HG03064 (cell line): ENCODE measurements around the gene FIZ1.

ENCODE experiments used
- ATAC-seq: cut with Tn5 transposase; IDR thresholded peaks from one replicate; pipeline ENCODE4 v1.9.1; 2021; ENCODE audit warnings: low read depth; ENCODE audit not compliant: unreplicated experiment

FIZ1 gene

GRCh38 chr19:55636723-55637122, 37.4 kb upstream of the FIZ1 start:
- no peak for ATAC-seq

GRCh38 chr19:55635856-55636440, 36.6 kb upstream of the FIZ1 start:
- no peak for ATAC-seq

DNA sequence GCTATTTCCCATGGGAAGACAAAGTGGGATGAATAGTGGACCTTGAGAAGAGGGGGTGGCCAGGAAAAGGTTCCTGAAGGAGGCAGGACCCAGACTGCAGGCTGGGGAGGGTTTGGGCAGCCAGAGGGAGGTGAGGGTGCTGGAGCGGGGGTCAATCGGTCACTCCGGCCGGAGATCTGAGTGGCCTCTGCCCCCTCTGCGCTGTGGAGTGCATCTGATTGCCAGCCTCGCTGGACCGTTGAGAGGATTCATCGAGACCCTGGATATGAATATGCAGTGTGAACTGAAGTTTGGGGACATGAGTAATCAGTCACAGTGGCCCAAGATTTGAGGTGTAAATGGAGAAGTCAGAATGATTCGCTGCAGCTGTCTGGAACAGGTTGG, 36.0 kb upstream of the FIZ1 start:
- no peak for ATAC-seq

DNA sequence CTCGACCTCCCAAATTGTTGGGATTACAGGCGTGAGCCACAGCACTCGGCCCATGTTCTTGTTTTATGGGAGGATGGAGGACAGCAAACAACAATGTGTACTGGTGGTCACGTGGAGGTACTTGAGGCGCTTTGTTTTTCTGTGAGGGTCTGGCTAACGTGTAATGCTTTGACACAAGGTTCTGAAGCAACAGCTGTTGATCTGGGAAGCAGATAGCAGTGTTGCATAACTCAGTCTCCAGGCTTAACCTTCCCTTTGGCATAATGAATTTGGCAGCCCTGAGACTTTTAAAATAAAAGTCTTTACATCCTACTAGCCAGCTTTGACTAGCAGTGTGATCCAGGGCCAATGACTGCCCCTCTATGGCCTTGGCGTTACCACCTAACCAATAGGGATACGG, 34.5 kb upstream of the FIZ1 start:
- no peak for ATAC-seq

- no peak for ATAC-seq
These were observed 33.1 kb upstream of the FIZ1 start for GRCh38 chr19:55632463-55632834.

DNA sequence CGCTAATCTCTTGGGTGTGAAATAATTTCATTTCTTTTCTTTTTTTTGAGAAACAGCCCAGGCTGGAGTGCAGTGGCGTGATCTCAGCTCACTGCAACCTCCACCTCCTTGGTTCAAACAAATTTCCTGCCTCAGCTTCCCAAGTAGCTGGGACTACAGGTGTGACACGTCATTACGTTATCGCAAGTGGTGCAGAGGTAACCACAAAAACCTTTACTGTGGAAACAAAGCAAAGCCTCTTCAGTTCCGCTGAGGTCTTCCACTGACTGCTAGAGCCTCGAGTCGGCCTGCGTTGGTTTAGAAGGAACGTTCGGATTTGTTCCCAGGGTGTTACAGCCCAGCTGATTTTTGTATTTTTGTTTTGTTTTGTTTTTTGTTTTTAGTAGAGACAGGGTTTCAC, 27.0 kb upstream of the FIZ1 start:
- ATAC-seq, result no peak

- no peak for ATAC-seq
These were observed 25.6 kb upstream of the FIZ1 start for GRCh38 chr19:55625004-55625326.

DNA sequence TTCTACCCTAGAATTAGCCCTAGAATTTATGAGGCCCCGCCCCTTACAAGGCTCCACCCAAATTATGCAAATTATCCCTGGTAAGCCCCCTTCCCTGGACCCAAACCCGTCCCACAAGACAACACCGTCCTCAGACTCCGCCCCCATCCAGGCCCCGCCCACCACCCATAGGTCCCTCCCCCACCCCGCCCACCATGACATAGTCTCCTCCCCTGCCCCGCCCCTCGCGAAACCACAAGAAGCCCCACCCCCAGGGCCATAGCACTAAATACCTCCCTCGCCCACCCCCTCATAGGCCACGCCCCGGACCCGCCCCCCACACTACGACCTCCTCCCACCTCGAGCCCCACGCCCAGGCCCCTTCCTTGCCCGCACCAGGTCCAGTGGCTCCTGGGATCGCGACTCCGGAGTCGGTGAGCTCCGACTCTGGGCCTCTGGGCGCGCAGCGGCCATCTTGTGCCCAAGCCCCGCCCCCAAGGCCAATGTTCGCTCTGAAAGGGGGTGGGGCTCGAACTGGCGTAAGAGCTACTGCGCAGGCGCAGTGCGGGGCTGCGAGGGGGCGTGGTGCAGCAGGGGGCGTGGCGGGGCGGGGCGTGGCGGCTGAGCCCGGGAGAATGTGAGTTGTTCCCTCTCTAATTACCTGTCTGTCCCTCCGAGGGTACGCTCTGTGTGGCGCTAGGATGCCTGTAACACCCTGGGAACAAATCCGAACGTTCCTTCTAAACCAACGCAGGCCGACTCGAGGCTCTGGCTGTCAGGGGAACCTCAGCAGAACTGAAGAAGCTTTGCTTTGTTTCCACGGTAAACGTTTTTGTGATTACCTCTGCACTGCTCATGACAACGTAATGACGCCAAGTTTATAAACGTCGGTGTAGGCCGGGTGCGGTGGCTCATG, 25.0 kb upstream of the FIZ1 start, which contains the start of gene ZNF784:
Gene ZNF784, minus strand, starts transcription at position 458 of the 895 bp plus-strand sequence. Its CDS starts 5 bp downstream, at position 453.
- peak; percentile 59 for ATAC-seq

DNA sequence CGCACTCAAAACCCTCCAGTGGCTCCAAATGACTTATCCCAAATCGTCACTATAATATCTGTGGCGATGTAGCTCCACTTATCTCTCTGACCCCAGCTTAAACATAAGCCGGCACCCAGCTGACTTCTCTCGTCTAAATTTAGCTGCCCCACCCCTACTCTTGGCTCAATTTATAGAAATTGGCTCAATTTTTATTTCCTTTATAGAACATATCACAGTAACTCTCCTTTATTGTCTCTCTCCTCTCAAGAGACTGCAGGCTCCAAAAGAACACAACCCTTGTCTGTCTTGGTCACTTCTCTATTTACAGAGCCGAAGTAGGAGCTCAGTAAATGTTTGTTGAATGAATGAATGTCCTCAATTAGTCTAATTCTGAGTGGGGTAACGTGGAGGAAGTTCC, 24.2 kb upstream of the FIZ1 start:
- no peak for ATAC-seq

- ATAC-seq, result no peak
These were observed 23.8 kb upstream of the FIZ1 start for GRCh38 chr19:55623130-55623529.

DNA sequence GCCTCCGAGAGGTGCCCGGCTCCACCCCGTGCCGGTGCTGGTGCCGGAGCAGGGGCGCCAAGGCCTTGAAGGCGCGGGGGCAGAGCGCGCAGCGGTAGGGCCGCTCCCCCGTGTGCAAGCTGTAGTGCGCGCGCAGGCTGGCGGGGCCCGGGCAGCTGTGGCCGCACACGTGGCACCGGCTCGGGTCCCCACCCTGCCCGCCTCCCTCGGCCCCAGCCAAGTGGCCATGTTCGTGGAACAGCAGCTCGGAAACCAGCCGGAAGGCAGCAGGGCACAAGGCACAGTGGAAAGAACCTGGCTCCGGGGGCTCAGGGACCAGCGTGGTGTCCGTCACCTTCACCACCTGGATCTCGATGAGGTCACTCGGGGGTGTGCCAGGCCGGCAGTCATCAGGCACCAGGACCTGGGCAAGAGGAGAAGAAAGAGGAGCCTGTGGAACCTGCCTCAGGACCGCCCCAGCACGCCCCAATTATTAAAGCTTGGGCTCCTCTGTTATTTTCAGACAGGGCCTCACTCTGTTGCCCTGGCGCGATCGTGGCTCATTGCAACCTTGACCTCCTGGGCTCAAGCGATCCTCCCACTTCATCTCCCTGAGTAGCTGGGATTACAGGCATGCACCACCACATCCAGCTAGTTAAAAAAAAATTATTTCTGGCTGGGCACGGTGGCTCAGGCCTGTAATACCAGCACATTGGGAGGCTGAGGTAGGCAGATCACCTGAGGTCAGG, 23.1 kb upstream of the FIZ1 start:
- no peak for ATAC-seq

GRCh38 chr19:55621673-55622231, 22.4 kb upstream of the FIZ1 start:
- no peak for ATAC-seq

DNA sequence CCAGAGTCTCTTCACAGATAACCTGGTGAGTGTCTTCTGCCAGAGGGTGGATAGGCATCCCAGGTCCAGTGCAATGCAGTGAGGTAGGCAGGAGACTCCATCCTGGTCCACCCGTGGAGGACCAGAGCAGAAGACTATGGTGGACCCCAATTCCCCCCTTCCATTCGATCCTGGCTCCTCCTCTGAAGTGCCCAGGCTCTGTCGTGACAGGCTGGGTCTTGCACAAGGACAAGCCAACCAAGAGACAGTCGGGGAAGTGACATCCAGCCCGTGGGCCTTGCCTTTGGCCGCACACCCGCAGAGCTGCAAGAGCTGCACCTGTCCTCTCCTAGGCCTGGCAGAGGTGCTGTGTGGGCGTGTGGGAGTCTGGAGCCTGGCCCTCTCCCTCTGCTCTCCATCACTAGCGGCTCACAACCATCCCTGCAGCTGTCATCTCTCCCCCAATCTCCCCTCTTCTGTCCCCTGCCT, 21.9 kb upstream of the FIZ1 start:
- ATAC-seq, result no peak

DNA sequence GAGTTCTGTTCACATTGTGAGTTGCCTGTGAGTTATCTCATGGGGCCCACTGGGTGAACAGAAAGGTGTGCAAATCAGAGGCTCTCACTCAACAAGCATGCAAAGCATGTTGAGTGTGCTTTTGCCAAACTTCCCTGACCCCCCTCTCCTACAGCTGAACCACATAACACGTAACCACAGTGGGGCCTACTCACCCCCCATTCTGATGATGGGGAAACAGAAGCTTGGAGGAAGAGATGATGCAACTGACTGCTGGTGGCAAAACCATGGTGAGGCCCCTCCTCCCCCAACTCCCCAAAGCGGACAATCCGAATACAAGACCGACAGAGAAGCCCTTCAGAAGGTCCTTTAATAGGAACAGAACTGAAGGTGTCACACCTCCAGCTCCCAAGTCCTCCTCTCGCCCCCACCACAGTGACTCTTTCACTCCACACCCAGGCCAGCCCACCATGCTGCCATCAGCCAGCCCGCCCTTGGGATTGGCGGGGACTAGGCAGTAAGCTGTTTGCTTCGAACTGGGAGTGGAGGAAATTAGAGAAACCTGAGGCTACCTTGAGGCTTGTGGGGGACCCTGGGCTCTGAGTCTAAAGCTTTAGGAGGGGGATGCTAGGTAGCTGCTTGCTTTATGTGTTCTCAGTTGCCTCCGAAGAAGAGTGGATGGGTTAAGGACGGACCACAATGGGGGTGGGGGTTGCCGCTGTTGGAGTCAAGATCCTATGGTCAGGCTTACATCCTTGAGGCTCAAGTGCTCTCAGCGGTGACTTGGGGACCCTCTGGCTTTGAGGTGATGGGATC, 21.3 kb upstream of the FIZ1 start:
- ATAC-seq, result no peak

DNA sequence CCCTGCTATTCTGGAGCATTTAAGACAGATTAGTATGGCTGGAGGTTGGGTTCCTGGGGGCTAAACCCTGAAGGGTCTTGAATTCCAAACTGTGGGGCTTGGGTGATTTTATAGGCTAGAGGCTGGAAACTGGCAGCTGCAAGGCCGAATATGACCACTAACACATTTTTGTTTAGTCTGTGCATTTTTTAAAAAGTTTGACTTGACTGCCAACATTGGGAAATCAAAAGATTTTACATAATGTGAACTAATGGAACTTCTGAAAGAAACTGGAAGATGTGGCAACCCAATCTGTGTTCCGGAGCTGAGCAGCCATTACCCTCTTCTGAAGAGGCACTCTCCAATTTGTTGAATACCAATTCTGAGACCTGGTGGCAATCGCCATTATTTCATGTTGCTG, 20.0 kb upstream of the FIZ1 start:
- ATAC-seq, result no peak

- no peak for ATAC-seq
These were observed 19.1 kb upstream of the FIZ1 start for GRCh38 chr19:55618426-55618825.

DNA sequence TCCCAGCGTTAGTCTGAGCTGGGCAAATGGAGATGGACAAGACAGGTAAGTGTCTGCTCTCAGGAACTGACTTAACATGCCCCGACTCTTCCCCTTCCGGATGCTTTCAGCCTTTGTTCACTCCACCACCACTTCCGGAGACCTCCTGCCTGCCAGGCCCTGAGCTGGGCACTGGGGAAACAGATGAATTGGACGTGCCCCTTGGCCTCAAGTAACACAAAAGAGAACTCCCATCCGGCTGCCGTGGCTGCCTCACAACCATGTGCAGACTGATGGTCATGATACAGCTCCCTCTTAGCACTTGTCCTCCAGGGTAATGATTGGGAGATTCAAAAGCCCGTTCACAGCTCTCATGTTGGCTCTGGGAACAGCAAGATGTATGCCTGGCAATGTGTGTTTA, 18.1 kb upstream of the FIZ1 start:
- ATAC-seq, result no peak

DNA sequence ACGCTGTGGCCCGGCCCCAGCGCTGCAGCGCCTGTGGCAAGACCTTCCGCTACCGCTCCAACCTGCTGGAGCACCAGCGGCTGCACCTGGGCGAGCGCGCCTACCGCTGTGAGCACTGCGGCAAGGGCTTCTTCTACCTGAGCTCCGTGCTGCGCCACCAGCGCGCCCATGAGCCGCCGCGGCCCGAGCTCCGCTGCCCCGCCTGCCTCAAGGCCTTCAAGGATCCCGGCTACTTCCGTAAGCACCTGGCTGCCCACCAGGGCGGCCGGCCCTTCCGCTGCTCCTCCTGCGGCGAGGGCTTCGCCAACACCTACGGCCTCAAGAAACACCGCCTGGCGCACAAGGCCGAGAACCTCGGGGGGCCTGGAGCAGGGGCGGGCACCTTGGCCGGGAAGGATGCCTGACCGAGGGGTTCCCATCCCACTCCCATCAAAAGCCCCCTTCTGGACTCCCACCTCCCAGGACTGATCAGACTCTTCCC, 17.1 kb upstream of the FIZ1 start:
- no peak for ATAC-seq

GRCh38 chr19:55615543-55616394, 16.5 kb upstream of the FIZ1 start:
- ATAC-seq, result no peak
